ENCODE results near the gene RAG2.
A peak's percentile ranks its signal among the peaks of the same experiment; 100 is the strongest.
"Not testable (repeated sequence)": the region's sequence is repeated elsewhere in the genome, so short reads cannot be mapped to it uniquely, and the experiment has no call there.

Gene RAG2

GRCh38 chr11:36596880-36597279, 1.2 kb downstream of the RAG2 start:
- DNase-seq: no peak

- DNase-seq: peak; percentile 93
Observed at GRCh38 chr11:36594316-36594989, 3.6 kb downstream of the RAG2 start, which contains the start of gene IFTAP. IFTAP (plus strand) TSS chr11:36594502; CDS start chr11:36610104, 15,602 bp downstream.

- no peak for DNase-seq
Observed at GRCh38 chr11:36591433-36591832, 6.6 kb downstream of the RAG2 start.

GRCh38 chr11:36590513-36590912, 7.5 kb downstream of the RAG2 start:
- no peak for DNase-seq

GRCh38 chr11:36588099-36588498, 9.9 kb downstream of the RAG2 start:
- no peak for DNase-seq

GRCh38 chr11:36586543-36586942, 11.5 kb downstream of the RAG2 start:
- DNase-seq: no peak

- no peak for DNase-seq
Observed at GRCh38 chr11:36583667-36584066, 14.4 kb downstream of the RAG2 start.

GRCh38 chr11:36581536-36581935, 16.5 kb downstream of the RAG2 start:
- DNase-seq: no peak

GRCh38 chr11:36578458-36578857, 19.6 kb downstream of the RAG2 start:
- DNase-seq: no peak

- no peak for DNase-seq
Observed at GRCh38 chr11:36577859-36578258, 20.2 kb downstream of the RAG2 start.

- no peak for DNase-seq
Observed at GRCh38 chr11:36577373-36577772, 20.7 kb downstream of the RAG2 start.

- DNase-seq: no peak
Observed at GRCh38 chr11:36574486-36574885, 23.6 kb downstream of the RAG2 start.

- no peak for DNase-seq
Observed at GRCh38 chr11:36569095-36569494, 28.9 kb downstream of the RAG2 start.

GRCh38 chr11:36567694-36568093, 30.3 kb downstream of the RAG2 start, which contains the start of gene RAG1:
RAG1 (plus strand) TSS chr11:36568007; CDS start chr11:36573305, 5,298 bp downstream.
- DNase-seq: no peak

- no peak for DNase-seq
Observed at GRCh38 chr11:36566407-36567053, 31.5 kb downstream of the RAG2 start.

GRCh38 chr11:36565031-36565610, 32.9 kb downstream of the RAG2 start:
- peak; percentile 27 for DNase-seq

GRCh38 chr11:36564376-36565030, 33.5 kb downstream of the RAG2 start:
- peak; percentile 83 for DNase-seq

- DNase-seq: no peak
Observed at GRCh38 chr11:36558571-36559413, 39.2 kb downstream of the RAG2 start.

GRCh38 chr11:36557991-36558390, 40.0 kb downstream of the RAG2 start:
- DNase-seq: no peak

GRCh38 chr11:36557390-36557789, 40.6 kb downstream of the RAG2 start:
- DNase-seq: not testable (repeated sequence)

GRCh38 chr11:36550385-36551115, 47.5 kb downstream of the RAG2 start:
- no peak for DNase-seq

Data from retina (tissue), 1 donor.